Loucy (cell line): Measurements from ENCODE around the gene COX19.

Source experiments
- H2AFZ ChIP-seq: fragments of 200-600 bp; sonication (generic); 2 replicates; pipeline ENCODE4 v1.6.0; 2016; ENCODE audit warnings: antibody characterized with exemption, mild to moderate bottlenecking, low read length, moderate library complexity
- H3F3A ChIP-seq: fragments of 200-600 bp; 2 replicates; pipeline ENCODE4 v1.6.0; 2016; ENCODE audit warnings: antibody characterized with exemption, low read depth, mild to moderate bottlenecking
- H3K27me3 ChIP-seq: fragments of 200-600 bp; sonication (generic); 2 replicates; pipeline ENCODE4 v1.6.1; 2014; ENCODE audit warnings: low read length, mild to moderate bottlenecking; ENCODE audit not compliant: insufficient read depth, poor library complexity, severe bottlenecking
- H3K36me3 ChIP-seq: fragments of 200-600 bp; sonication (generic); 2 replicates; pipeline ENCODE4 v1.6.1; 2016; ENCODE audit warnings: low read length; ENCODE audit not compliant: insufficient read depth
- H3K4me1 ChIP-seq: fragments of 200-600 bp; sonication (generic); 2 replicates; pipeline ENCODE4 v1.5.1; 2014; ENCODE audit warnings: low read length, mild to moderate bottlenecking; ENCODE audit not compliant: insufficient read depth, poor library complexity, severe bottlenecking
- H3K4me2 ChIP-seq: fragments of 200-600 bp; sonication (generic); 2 replicates; pipeline ENCODE4 v1.6.0; 2014; ENCODE audit warnings: antibody characterized with exemption, low read length, low read depth, mild to moderate bottlenecking; ENCODE audit not compliant: poor library complexity, severe bottlenecking
- H3K4me3 ChIP-seq: fragments of 200-600 bp; sonication (generic); 2 replicates; pipeline ENCODE4 v1.5.1; 2014; ENCODE audit warnings: low read length, mild to moderate bottlenecking, mixed read lengths; ENCODE audit not compliant: poor library complexity, severe bottlenecking
- H3K79me2 ChIP-seq: fragments of 200-600 bp; sonication (generic); 2 replicates; pipeline ENCODE4 v1.6.1; 2014; ENCODE audit warnings: low read length; ENCODE audit not compliant: insufficient read depth
- H3K9ac ChIP-seq: fragments of 200-600 bp; sonication (generic); 2 replicates; pipeline ENCODE4 v1.6.0; 2014; ENCODE audit warnings: mild to moderate bottlenecking, low read depth, low read length, moderate library complexity; ENCODE audit not compliant: poor library complexity, severe bottlenecking
- H3K9me2 ChIP-seq: fragments of 200-600 bp; sonication (generic); replicated peaks from 2 replicates; pipeline ENCODE4 v1.6.1; 2016; ENCODE audit warnings: low read depth, low read length, mixed read lengths
- H3K9me3 ChIP-seq: fragments of 200-600 bp; sonication (generic); 2 replicates; pipeline ENCODE4 v1.6.1; 2014; ENCODE audit warnings: mild to moderate bottlenecking, antibody characterized with exemption, low read length, low read depth; ENCODE audit not compliant: insufficient read depth
- H4K20me1 ChIP-seq: fragments of 200-600 bp; sonication (generic); 2 replicates; pipeline ENCODE4 v1.6.0; 2014; ENCODE audit warnings: antibody characterized with exemption, low read length, mild to moderate bottlenecking; ENCODE audit not compliant: insufficient read depth, poor library complexity, severe bottlenecking
- CTCF ChIP-seq: fragments of 200-600 bp; sonication (generic); conservative IDR thresholded peaks from 2 replicates; pipeline ENCODE4 v1.5.1; 2014; ENCODE audit warnings: mild to moderate bottlenecking, antibody characterized with exemption, low read length
- EZH2phosphoT487 ChIP-seq: fragments of 200-600 bp; IDR thresholded peaks from 2 replicates; pipeline ENCODE4 v1.6.1; 2018; ENCODE audit warnings: antibody characterized with exemption, mild to moderate bottlenecking, moderate library complexity, borderline replicate concordance

Gene COX19

GRCh38 chr7:1012716-1013095 is 37.4 kb upstream of the COX19 start:
- Histone ChIP-seq H3K4me1 (no peaks in the 10 kb centered on the region), H3K9me2 (no peaks in the 10 kb centered on the region), H2AFZ (no peak overlapping the region), H4K20me1 (no peaks in the 10 kb centered on the region), H3K36me3 (peaks cover 9% of the 10 kb centered on the region; the same call in 1 of the 2 replicates), H3K79me2 (peaks cover 10% of the 10 kb centered on the region; the same call in 1 of the 2 replicates), H3K27me3 (no peaks in the 10 kb centered on the region), H3K4me2 (no peak overlapping the region), H3K9ac (no peak overlapping the region), H3K9me3 (no peaks in the 10 kb centered on the region), H3K4me3 (no peak overlapping the region), H3F3A (no peaks in the 10 kb centered on the region)
- TF ChIP-seq EZH2phosphoT487 (no peak), CTCF (no peak)

- Histone ChIP-seq H2AFZ (no peak overlapping the region), H3F3A (no peaks in the 10 kb centered on the region), H3K9ac (no peak overlapping the region), H3K79me2 (peaks cover 7% of the 10 kb centered on the region; the same call in 1 of the 2 replicates), H3K27me3 (no peaks in the 10 kb centered on the region), H3K36me3 (peaks cover 9% of the 10 kb centered on the region; the same call in 1 of the 2 replicates), H4K20me1 (no peaks in the 10 kb centered on the region), H3K9me3 (no peaks in the 10 kb centered on the region), H3K9me2 (no peaks in the 10 kb centered on the region), H3K4me1 (no peaks in the 10 kb centered on the region), H3K4me2 (no peak overlapping the region), H3K4me3 (no peak overlapping the region)
- TF ChIP-seq CTCF = no peak
- TF ChIP-seq EZH2phosphoT487 = no peak
Measured at GRCh38 chr7:1012004-1012715, 36.8 kb upstream of the COX19 start.

- H2AFZ ChIP-seq = no peak overlapping the region
- no peaks in the 10 kb centered on the region for H3F3A ChIP-seq
- peaks cover 7% of the 10 kb centered on the region; the same call in 1 of the 2 replicates for H3K79me2 ChIP-seq
- H3K4me1 ChIP-seq = no peaks in the 10 kb centered on the region
- no peak overlapping the region for H3K4me2 ChIP-seq
- H3K9ac ChIP-seq = no peak overlapping the region
- H3K4me3 ChIP-seq = no peak overlapping the region
- no peaks in the 10 kb centered on the region for H3K9me3 ChIP-seq
- H3K36me3 ChIP-seq = peaks cover 9% of the 10 kb centered on the region; the same call in 1 of the 2 replicates
- H3K9me2 ChIP-seq = no peaks in the 10 kb centered on the region
- H4K20me1 ChIP-seq = no peaks in the 10 kb centered on the region
- no peak for TF ChIP-seq CTCF
- TF ChIP-seq EZH2phosphoT487 = no peak
- no peaks in the 10 kb centered on the region for H3K27me3 ChIP-seq
Measured at GRCh38 chr7:1011297-1012003, 36.1 kb upstream of the COX19 start.
